ENCODE measurements around the gene HDAC6.

Gene HDAC6

GRCh38 chrX:48787505-48788443, 14.1 kb upstream of the HDAC6 start:
- DNase-seq: no peak
- intact Hi-C loops (cut with DNase I): no loop called here

GRCh38 chrX:48789366-48790220, 12.3 kb upstream of the HDAC6 start:
- intact Hi-C loops (cut with DNase I): no loop called here
- no peak for DNase-seq

GRCh38 chrX:48790477-48790876, 11.4 kb upstream of the HDAC6 start:
- intact Hi-C loops (cut with DNase I): no loop called here
- DNase-seq: no peak

GRCh38 chrX:48791063-48791820, 10.6 kb upstream of the HDAC6 start:
- no peak for DNase-seq
- intact Hi-C loops (cut with DNase I): no loop called here

GRCh38 chrX:48792219-48792618, 9.6 kb upstream of the HDAC6 start:
- DNase-seq: no peak
- intact Hi-C loops (cut with DNase I): no loop called here

- intact Hi-C loops (cut with DNase I): no loop called here
- DNase-seq: no peak
Measured at GRCh38 chrX:48793935-48794334, 7.9 kb upstream of the HDAC6 start.

- DNase-seq: no peak
- intact Hi-C loops (cut with DNase I): no loop called here
Measured at GRCh38 chrX:48794340-48794910, 7.4 kb upstream of the HDAC6 start.

GRCh38 chrX:48794911-48795515, 6.9 kb upstream of the HDAC6 start:
- intact Hi-C loops (cut with DNase I): loop anchor here (5.0 kb wide), 1 partner anchor 253 kb away; no protein-coding TSS in a partner anchor
- DNase-seq: no peak

GRCh38 chrX:48798318-48798717, 3.5 kb upstream of the HDAC6 start:
- intact Hi-C loops (cut with DNase I): loop anchor here (5.0 kb wide), 1 partner anchor 256 kb away; no protein-coding TSS in a partner anchor
- no peak for DNase-seq

GRCh38 chrX:48800574-48801279, 1.1 kb upstream of the HDAC6 start:
- DNase-seq: peak in 1 of 42 donors; percentile 34
- intact Hi-C loops (cut with DNase I): loop anchor here (5.0 to 10.0 kb wide), 3 partner anchors 63 to 123 kb away; partner anchors contain the start of genes PQBP1 and TIMM17B

- intact Hi-C loops (cut with DNase I): loop anchor here (5.0 to 10.0 kb wide), 3 partner anchors 65 to 125 kb away; partner anchors contain the start of genes PQBP1 and TIMM17B
- DNase-seq: peak in 34 of 42 donors; percentile 5 to 59 (median 33)
Measured at GRCh38 chrX:48802089-48802904, 430 bp downstream of the HDAC6 start.

- no peak for DNase-seq
- intact Hi-C loops (cut with DNase I): loop anchor here (5.0 to 10.0 kb wide), 3 partner anchors 66 to 126 kb away; partner anchors contain the start of genes PQBP1 and TIMM17B
Measured at GRCh38 chrX:48802905-48803200, 986 bp downstream of the HDAC6 start.

- no peak for DNase-seq
Measured at GRCh38 chrX:48806081-48806480, 4.2 kb downstream of the HDAC6 start.

GRCh38 chrX:48813644-48814043, 11.8 kb downstream of the HDAC6 start:
- DNase-seq: peak in 1 of 42 donors; percentile 36
- intact Hi-C loops (cut with DNase I): no loop called here

More at GRCh38 chrX:48806081-48806480, 4.2 kb downstream of the HDAC6 start:
- intact Hi-C loops (cut with DNase I): loop anchor here (10.0 kb wide), 1 partner anchor 89 kb away; the partner anchor contains the start of genes PQBP1 and TIMM17B

GRCh38 chrX:48814722-48815121, 12.9 kb downstream of the HDAC6 start:
- intact Hi-C loops (cut with DNase I): no loop called here

GRCh38 chrX:48815266-48815665, 13.4 kb downstream of the HDAC6 start:
- no peak for DNase-seq

More at GRCh38 chrX:48814722-48815121, 12.9 kb downstream of the HDAC6 start:
- no peak for DNase-seq

More at GRCh38 chrX:48815266-48815665, 13.4 kb downstream of the HDAC6 start:
- intact Hi-C loops (cut with DNase I): no loop called here
